C4-2B (cell line): ENCODE measurements around the gene ADGRV1.

ENCODE experiments used
- ZFX ChIP-seq: fragments of 450-650 bp; IDR thresholded peaks from 2 replicates; pipeline ENCODE4 v1.6.1; 2017
- TF ChIP-seq, protein P1 (sequence below): fragments of 450-650 bp; conservative IDR thresholded peaks from 2 replicates; pipeline ENCODE4 v1.5.1; 2017; ENCODE audit warnings: mild to moderate bottlenecking

DNA sequence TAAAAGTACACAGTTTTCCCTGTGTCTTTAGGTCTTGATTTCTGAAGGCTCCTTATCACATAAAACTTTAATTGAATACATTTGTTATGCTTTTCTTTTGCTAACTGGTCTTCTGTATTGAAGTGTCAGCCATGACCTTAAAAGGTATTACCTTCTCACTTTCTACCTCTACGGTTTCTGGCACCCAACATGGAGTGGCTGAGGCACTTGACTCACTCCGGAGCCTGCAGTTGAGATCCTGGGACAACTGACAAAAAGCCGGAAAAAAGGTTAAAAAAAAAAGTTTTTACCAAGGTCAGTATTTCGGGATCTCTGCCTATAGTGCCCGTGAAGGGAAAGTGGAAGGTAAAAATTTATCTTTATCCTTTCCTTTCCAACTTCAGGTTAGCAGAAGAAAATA is 627.5 kb downstream of the ADGRV1 start:
- TF ChIP-seq, protein P1, sequence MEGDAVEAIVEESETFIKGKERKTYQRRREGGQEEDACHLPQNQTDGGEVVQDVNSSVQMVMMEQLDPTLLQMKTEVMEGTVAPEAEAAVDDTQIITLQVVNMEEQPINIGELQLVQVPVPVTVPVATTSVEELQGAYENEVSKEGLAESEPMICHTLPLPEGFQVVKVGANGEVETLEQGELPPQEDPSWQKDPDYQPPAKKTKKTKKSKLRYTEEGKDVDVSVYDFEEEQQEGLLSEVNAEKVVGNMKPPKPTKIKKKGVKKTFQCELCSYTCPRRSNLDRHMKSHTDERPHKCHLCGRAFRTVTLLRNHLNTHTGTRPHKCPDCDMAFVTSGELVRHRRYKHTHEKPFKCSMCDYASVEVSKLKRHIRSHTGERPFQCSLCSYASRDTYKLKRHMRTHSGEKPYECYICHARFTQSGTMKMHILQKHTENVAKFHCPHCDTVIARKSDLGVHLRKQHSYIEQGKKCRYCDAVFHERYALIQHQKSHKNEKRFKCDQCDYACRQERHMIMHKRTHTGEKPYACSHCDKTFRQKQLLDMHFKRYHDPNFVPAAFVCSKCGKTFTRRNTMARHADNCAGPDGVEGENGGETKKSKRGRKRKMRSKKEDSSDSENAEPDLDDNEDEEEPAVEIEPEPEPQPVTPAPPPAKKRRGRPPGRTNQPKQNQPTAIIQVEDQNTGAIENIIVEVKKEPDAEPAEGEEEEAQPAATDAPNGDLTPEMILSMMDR = no peak
- TF ChIP-seq ZFX = no peak
